RWPE2 (cell line): ENCODE data around the gene MSL1.

Experiments
- ATAC-seq: fragments of 200-7000 bp; cut with Tn5 transposase; 3 replicates; pipeline ENCODE4 v1.9.1; 2021; ENCODE audit warnings: low read depth
- DNase-seq: peaks from one replicate; pipeline ENCODE4 v3.0.0-alpha.2; 2020; ENCODE audit warnings: low spot score
- H3K27ac ChIP-seq: fragments of 450-650 bp; 2 replicates; pipeline ENCODE4 v1.5.1; 2017; ENCODE audit warnings: mild to moderate bottlenecking; ENCODE audit not compliant: poor library complexity, severe bottlenecking
- H3K27me3 ChIP-seq: fragments of 250-450 bp; sonication (Bioruptor Pico); 2 replicates; pipeline ENCODE4 v1.5.1; 2021; ENCODE audit warnings: mild to moderate bottlenecking, moderate library complexity; ENCODE audit not compliant: insufficient read depth, poor library complexity, severe bottlenecking
- H3K36me3 ChIP-seq: fragments of 250-450 bp; sonication (Bioruptor Pico); 2 replicates; pipeline ENCODE4 v1.5.1; 2020; ENCODE audit warnings: low read depth, mild to moderate bottlenecking, moderate library complexity
- H3K4me1 ChIP-seq: fragments of 250-450 bp; sonication (Bioruptor Pico); 2 replicates; pipeline ENCODE4 v1.5.1; 2021; ENCODE audit warnings: mild to moderate bottlenecking, moderate library complexity; ENCODE audit not compliant: insufficient read depth, poor library complexity, severe bottlenecking
- H3K4me3 ChIP-seq: fragments of 250-450 bp; sonication (Bioruptor Pico); 2 replicates; pipeline ENCODE4 v1.5.1; 2021; ENCODE audit warnings: mild to moderate bottlenecking, moderate library complexity; ENCODE audit not compliant: severe bottlenecking
- H3K9me3 ChIP-seq: fragments of 250-450 bp; sonication (Bioruptor Pico); 2 replicates; pipeline ENCODE4 v1.5.1; 2021; ENCODE audit warnings: mild to moderate bottlenecking, moderate library complexity; ENCODE audit not compliant: severe bottlenecking
- CTCF ChIP-seq: fragments of 450-650 bp; IDR thresholded peaks from one replicate; pipeline ENCODE4 v1.5.1; 2017; ENCODE audit warnings: mild to moderate bottlenecking, moderate library complexity; ENCODE audit not compliant: poor library complexity, severe bottlenecking

Gene MSL1

DNA sequence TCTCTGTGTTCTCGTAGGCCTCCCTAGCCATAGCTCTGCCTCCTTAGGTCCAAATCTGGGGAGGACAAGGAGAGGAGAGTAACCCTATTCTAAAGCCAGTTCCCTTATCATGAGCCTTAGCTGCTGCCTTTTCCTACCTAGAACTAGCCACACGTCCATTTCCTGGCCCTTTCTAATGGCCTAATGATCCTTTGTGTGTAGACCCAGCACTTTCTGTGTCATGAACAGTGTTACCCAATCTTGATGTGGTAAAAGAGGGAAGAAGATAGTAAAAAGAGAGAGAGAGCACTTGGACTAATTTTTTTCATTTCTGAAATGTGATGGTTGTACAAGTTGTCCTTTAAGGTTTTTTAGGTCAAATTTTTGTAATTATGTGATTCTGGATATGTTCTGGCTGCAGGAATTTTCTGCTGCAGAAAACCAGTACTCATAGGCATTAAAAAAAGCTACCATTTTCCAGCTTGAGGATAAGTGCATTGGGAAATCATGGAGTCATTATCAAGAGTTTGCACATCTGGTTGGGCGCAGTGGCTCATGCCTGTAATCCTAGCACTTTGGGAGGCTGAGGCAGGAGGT, 36.8 kb downstream of the MSL1 start:
- Histone ChIP-seq H3K9me3 (no peaks in the 10 kb centered on the region), H3K27ac (no peak overlapping the region), H3K4me3 (no peak overlapping the region), H3K36me3 (peaks cover 61% of the 10 kb centered on the region), H3K4me1 (no peaks in the 10 kb centered on the region), H3K27me3 (no peaks in the 10 kb centered on the region)
- no peak for TF ChIP-seq CTCF
- DNase-seq (no peak), ATAC-seq (no peak)

DNA sequence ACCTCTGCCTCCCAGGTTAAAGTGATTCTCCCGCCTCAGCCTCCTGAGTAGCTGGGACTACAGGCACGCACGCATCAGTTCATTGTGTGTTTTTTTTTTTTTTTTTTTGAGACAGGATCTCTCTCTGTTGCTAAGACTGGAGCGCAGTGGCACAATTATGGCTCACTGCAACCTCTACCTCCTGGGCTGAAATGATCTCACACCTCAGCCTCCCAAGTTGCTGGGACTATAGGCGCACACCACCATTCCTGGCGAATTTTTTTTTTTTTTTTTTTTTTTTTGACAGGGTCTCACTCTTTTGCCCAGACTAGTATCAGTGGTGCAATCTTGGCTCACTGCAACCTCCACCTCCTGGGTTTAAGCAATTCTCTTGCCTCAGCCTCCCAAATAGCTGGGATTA, 37.7 kb downstream of the MSL1 start:
- no peaks in the 10 kb centered on the region for H3K4me1 ChIP-seq
- ATAC-seq, result no peak
- no peak for DNase-seq
- no peak overlapping the region for H3K4me3 ChIP-seq
- no peak for TF ChIP-seq CTCF
- peaks cover 62% of the 10 kb centered on the region for H3K36me3 ChIP-seq
- no peak overlapping the region for H3K27ac ChIP-seq
- H3K27me3 ChIP-seq, result no peaks in the 10 kb centered on the region
- no peaks in the 10 kb centered on the region for H3K9me3 ChIP-seq

GRCh38 chr17:40167685-40168261, 46.0 kb downstream of the MSL1 start:
- Histone ChIP-seq H3K9me3 (no peaks in the 10 kb centered on the region), H3K27me3 (no peaks in the 10 kb centered on the region), H3K4me1 (no peaks in the 10 kb centered on the region), H3K4me3 (no peak overlapping the region), H3K36me3 (peaks cover 90% of the 10 kb centered on the region), H3K27ac (no peak overlapping the region)
- no peak for TF ChIP-seq CTCF
- DNase-seq (no peak), ATAC-seq (peak; percentile 10; the same call in 1 of the 3 replicates)

- no peaks in the 10 kb centered on the region for H3K9me3 ChIP-seq
- no peaks in the 10 kb centered on the region for H3K27me3 ChIP-seq
- peaks cover 85% of the 10 kb centered on the region for H3K36me3 ChIP-seq
- no peaks in the 10 kb centered on the region for H3K4me1 ChIP-seq
- no peak overlapping the region for H3K4me3 ChIP-seq
- no peak overlapping the region for H3K27ac ChIP-seq
- peak; percentile 81 for TF ChIP-seq CTCF
- DNase-seq (no peak), ATAC-seq (peak; percentile 55)
Observed at GRCh38 chr17:40168262-40168832, 46.6 kb downstream of the MSL1 start.

DNA sequence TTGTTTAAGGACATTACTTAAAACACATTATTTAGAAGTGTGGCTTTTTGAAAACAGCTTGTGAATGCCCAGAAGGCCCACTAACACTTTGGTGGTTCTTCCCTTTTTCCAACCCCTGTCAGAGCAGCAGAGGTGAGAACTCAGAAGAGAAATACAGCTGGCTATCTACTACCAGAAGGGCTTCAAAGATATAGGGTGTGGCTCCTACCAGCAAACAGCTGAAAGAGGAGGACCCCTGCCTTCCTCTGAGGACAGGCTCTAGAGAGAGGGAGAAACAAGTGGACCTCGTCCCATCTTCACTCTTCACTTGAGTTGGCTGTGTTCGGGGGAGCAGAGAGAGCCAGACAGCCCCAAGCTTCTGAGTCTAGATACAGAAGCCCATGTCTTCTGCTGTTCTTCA, 48.6 kb downstream of the MSL1 start:
- H3K27me3 ChIP-seq, result no peaks in the 10 kb centered on the region
- DNase-seq, result no peak
- no peaks in the 10 kb centered on the region for H3K4me1 ChIP-seq
- peaks cover 68% of the 10 kb centered on the region for H3K36me3 ChIP-seq
- no peak for TF ChIP-seq CTCF
- no peaks in the 10 kb centered on the region for H3K9me3 ChIP-seq
- no peak overlapping the region for H3K27ac ChIP-seq
- no peak for ATAC-seq
- H3K4me3 ChIP-seq, result no peak overlapping the region
